Fibroblast of skin of scalp (primary cell): ENCODE measurements around the gene KIF21B.
A peak's percentile ranks its signal among the peaks of the same experiment; 100 is the strongest.

Experiments
- DNase-seq: peaks from one replicate; pipeline ENCODE4 v3.0.0-alpha.2; 2013

KIF21B gene

DNA sequence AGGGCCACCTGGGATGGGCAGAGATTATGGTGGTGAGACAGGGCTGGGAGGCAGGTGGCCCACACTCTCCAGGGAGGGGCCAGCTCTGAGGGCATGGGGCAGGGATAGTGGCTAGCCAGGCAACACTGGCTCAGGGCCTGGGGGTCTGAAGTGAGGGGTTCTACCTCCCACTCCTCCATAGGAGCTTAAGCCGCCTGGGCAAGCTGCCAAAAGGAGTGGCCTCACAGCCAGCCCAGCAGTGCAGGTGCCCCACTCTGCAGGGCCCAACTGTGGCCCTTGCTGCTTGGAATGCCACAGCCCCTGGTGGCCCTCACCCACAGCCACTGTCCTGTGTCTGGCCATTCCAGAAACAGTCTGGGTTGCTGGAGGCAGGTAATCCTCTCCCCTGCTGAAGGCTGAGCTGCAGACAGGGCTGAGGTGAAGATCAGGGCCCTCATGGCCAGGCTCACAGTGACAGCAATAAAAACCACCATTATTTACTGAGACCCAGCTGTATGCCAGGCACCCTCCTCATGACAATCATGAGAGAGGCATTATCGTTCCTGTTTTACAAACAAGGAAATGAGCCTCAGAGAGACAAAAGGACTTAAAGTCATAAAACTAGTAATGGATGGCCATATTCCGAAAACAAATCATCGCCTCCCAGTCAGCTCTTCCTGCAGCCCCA is 31.0 kb downstream of the KIF21B start:
- no peak for DNase-seq

DNA sequence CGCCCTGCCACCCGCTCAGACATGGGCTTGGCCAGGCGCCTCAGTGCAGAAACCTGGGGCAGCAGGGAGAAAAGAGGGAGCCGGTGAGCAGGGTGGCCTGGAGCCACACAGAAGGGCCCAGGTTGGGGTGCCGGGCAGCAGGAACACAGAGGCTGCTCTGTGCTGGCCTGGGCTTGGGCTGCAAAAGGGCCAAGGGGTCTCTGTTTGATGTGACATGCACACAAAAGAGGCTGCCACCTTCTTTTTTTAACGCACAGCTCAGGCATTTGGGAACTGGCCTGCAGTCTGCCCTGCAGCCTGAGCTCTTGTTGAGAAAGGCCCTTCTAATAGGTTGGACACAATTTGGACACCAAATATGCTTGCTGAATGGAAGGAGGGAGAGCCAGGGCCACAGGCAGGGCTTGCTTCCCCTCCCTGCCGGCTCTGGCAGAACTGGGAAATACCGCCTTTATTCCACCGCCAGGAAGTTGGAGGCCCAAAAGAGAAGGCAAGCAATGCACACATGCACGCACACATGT is 32.4 kb downstream of the KIF21B start:
- no peak for DNase-seq

DNA sequence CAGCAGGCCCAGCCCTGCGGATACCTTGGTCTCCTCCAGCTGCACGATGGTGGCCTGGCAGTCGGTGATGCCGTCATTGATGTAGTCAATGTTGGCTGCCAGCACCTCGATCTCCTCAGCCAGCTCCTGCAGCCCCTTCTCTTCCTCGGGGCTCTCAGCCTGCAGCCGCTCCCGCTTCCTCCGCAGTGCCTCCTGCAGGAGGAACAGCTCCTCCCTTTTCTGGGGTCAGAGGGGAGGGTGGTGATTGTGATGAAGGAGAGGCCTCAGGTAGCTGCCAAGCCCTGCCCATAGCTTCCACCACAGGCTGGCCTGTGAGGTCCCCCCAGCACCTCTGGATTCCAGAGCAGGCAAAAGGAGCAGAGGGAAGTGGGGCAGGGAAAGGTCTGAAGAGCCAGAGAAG is 33.4 kb downstream of the KIF21B start:
- no peak for DNase-seq

DNA sequence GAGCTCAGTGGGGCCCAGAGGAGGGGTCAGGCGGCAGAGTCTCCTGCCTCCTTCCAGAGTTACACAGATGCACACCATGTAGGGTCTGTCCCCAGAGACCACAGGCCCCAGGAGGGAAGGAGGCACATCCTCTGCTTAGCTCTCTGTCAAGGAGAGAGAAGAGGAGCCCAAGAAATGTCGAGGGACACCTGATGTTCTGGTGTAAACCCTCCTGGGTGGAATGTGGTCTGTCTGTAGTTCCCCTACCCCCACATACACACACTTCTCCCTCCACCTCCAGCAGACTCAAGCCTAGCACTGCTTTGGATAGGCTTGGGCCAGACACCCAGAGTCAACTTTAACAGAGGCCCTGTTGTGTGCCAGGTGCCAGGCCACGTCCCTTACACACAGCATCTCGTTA is 34.2 kb downstream of the KIF21B start:
- DNase-seq: no peak

DNA sequence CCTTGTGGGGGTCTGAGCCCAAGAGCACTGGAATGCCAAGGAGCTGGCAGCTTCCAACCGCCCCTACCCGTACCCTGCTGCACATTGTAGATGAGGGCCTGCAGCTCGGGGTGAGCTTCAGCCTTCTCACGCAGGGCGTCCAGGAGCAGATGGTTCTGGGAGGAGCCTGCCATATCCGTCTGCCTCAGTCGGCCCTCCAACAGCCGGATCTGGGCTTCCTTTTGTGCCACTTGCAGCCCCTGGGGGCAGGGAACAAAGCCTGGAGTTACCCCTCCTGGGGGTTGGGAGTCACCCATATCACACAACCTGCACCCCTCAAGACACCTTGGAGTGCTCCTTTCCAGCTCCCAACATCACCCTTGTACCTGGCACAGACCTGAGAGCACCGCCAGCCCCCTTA is 34.8 kb downstream of the KIF21B start:
- no peak for DNase-seq

DNA sequence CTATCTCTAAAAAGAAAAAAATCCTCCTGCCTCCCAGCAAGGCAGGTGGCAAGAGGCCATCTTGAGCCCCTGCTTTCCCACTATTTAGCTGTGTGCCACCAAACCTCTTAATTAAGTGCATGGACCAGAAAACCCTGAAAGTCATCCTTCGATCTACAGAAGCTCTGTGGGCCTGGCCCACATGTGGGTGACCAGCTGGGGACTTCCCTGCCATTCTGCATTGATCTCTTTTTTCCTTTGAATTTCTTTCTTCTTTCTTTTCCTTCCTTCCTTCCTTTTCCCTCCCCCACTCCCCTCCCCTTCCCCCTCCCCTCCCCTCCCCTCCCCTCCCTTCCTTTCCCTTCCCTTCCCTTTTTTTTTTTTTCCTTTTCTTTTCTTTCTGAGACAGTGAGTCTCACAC is 38.0 kb downstream of the KIF21B start:
- no peak for DNase-seq

DNA sequence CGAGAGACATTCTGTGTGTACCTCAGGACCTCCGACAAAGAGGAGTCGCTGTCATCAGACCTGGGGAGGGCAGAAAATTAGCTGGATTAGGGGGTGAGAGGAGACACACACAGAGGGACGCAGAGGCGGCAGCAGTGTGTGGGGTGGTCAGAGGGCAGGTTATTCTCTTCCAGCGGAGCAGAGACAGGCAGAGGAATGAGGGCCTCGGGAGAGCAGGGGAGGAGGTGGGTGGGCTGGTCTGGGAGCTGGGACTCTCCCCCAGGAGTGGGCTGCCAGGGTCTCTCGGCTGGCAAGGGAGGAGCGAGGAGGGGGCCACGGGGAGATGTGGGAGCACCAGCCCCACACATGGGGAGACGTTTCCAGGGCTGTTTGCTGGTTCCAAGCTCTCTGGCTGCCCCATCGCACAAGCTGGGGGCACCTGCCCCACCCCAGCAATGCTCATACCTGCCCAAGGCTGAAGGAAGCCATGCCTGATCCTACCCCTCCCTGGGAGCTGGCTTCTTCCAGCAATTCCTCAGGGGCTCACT is 40.4 kb downstream of the KIF21B start:
- no peak for DNase-seq

DNA sequence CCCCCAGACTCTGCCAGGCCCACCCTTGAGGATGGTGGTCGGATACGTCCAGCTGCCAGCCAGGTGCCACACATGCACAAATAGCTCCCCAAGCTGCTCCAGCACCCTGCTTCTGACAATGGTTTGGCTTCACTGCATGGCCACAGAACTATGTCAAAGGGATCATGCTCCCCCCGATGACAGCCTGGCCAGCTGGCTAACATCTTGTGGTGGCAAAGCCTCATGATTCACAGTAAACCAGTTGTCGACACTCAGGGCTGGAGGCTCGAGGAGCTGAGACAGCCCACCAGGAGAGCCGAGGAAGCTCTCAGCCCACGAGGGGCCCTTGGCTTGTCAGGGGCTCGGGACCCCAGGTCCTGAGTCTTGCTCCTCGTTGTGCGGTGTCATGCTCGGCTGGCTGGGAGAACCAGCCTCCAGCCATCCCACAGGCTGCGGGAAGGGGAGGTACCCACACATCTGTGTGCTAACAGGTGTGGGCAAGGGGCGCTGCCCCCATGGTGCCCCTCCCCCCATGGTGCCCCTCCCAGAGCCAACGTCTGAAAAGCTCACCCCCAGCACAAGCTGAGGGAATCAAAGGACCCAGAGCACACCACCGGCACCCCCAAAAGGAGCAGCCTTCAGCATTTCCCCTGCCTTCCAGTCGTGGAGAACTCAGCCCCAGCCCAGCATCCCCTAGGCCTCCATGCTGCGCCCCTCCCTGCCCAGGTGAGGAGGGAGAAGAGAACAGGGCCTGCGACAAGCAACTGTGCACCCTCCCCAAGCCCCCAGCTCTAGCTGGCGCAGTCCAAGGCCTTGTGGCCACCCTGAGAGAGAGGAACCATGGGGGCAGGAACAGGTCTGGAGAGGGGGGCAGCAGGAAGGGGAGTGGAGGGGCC is 41.2 kb downstream of the KIF21B start:
- peak; percentile 65 for DNase-seq

DNA sequence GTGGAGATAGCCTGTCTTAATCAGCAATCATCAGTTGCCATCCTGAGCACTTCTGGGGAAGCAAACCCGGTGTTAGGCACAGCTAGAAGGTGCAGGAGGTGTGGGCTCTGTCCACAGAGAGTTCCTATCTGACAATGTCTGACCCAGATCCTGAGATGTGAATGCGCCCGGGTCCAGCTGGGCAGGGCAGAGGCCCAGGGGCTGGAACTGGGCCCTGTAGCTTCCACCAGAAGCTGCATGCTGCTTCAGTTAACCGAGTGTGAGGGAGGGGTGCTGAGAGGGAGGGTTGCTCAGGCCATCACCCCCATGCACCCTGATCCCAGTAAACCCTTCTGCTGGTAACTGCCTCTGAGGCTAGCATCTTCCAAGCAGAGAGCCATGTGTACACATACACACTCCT is 42.2 kb downstream of the KIF21B start:
- no peak for DNase-seq

DNA sequence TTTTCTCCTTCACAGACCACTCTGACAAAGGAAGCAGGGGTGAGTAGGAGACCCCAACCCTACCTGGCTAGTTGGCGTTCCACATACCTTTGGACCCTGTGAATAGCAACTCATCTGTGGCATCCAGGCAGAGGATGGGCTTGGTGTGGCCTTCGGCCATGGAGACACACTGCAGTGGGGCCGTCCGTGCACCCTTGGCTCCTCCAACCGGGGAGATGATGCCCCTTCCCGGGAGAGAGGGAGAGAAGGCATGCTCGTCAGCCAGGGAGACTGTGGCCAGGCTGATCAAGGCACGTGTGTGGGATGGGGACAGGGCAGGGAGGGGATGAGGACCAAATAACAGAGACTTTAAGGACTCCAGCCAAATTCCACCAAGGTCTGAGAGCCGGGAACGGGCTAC is 42.6 kb downstream of the KIF21B start:
- no peak for DNase-seq

DNA sequence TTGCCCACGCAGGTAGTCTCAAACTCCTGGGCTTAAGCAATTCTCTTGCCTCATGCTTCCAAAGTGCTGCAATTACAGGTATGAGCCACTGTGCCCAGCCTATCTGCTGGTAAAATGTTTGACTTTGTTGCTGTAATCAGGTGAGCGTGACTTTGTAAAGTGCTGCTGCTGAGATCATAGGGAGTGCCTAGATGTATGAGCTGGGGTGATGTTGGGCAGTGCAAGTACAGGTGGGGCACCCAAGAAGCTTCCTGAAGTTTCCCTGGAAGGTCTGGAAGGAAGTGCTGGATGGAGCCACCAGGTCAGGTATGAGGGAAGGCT is 43.1 kb downstream of the KIF21B start:
- DNase-seq: no peak

DNA sequence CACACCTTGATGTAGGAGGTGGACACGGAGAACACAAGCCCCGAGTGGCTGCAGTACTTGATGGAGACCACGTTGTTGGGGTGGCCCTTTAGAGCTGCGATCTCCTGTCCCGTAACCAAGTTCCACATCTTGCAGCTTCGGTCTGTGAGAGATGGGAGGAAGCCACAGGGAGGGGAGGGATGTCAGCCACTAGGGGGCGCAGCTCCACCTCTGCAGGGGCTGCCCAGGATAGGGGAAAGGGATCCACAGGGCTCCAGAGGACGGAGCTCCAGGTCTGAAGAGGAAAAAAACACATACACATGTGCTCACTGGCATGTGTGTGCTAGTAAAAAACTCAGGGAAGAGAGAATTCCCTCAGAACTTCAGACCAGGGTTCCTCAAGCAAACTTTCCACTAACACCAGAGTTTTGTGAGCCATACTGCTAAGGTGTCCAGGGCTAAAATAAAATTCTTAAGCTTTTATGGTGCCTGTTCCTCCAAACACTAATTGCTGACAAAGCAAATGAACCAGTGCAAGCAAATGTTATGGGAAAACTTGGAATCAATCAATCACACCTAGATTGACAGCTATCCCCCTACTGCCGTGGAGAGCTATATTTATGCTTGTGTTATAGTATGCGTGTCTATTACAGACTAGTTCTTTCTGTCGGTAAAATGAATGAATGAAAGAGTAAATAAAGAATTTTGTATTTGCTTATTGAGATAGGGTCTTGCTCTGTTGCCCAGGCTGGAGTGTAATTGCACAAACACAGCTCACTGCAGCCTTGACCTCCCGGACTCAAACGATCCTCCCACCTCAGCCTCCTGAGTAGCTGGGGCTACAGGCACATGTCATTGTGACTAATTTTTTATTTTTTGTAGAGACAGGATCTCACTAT is 43.7 kb downstream of the KIF21B start:
- peak; percentile 14 for DNase-seq

DNA sequence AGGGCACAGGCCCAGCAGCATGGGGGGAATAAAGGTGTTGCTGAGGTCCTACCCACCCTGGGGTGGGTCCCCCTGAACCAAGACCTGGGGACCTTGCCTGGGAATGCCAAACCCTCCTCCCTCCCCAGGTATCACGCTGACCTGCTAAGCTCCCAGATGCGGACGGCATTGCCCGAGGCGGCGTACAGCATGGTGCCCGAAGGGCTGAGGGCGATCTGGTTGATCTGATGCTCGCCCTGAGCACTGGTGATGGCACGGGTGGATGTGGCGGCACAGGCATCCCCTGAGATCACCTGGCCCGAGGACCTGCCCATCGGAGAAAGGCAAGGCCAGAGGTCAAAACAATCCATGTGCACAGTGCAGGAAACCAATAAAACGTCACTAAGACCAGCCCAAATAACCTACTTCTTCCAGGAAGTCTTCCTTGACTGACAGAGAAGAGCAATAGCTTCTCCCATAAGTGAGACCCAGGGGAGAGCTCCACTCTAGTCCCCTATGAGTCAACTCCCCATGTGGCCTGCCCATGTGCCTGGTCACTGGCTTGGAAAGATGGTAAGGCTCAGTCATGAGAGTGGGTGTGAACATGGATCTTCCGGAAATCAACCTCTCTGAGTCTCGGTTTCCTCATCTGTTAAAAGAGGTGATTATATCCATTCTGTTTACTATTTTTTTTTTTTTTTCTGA is 46.3 kb downstream of the KIF21B start:
- no peak for DNase-seq

DNA sequence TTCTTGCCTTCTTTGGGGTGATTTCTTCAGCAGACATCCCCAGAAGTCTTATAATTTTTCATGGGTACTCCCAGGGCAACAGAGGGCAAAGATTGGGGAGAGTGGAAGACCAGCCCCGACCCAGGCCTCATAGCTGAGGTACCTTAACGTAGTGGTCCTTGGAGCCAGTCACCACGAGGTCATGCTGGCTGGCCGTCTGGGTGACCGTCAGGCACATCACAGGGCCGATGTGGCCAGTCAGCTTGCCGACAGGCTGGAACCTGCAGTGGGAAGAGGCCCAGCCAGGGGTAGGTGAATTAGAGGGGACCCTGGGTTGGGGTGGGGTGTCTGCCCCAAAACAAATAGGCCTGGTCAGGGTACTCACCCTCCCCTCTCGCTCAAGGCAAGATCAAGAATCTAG is 46.9 kb downstream of the KIF21B start:
- DNase-seq: no peak

DNA sequence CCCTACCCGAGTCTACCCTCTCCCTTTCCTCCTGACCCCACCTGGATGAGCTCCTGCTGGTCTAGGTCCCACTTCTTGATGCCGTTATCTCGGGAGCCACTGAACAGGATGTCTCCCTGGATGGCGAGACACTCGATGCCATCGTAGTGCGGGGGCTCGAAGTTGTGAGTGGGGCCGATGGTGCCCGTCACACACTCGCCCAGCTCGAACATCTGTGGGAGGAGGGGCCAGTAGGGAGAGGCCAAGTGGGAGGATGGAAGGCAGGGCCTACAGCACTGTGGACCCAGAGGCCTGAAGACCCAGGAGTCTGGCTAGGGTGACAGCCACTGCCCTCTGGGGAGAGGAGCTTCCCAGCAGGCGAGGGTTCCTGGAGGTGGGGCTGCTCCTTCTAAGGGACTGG is 48.1 kb downstream of the KIF21B start:
- DNase-seq: no peak

DNA sequence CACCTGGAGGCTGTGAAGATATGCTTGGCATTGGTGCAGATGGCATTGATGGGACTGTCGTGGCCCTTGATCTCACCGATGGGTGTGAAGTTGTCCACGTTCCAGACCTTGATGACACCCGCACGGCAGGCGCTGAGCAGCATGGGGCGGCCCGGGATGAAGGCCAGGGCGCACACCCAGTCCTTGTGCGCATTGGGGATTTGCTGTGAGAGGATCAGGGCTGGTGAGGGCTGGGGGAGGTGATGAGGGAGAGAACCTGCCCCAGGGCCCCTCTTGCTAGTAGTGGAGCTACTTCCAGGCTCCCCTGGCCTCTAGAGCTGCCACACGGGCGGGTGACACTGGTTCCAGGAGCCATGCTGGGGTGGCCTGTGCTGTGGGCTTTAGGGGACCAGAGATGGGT is 48.8 kb downstream of the KIF21B start:
- no peak for DNase-seq

DNA sequence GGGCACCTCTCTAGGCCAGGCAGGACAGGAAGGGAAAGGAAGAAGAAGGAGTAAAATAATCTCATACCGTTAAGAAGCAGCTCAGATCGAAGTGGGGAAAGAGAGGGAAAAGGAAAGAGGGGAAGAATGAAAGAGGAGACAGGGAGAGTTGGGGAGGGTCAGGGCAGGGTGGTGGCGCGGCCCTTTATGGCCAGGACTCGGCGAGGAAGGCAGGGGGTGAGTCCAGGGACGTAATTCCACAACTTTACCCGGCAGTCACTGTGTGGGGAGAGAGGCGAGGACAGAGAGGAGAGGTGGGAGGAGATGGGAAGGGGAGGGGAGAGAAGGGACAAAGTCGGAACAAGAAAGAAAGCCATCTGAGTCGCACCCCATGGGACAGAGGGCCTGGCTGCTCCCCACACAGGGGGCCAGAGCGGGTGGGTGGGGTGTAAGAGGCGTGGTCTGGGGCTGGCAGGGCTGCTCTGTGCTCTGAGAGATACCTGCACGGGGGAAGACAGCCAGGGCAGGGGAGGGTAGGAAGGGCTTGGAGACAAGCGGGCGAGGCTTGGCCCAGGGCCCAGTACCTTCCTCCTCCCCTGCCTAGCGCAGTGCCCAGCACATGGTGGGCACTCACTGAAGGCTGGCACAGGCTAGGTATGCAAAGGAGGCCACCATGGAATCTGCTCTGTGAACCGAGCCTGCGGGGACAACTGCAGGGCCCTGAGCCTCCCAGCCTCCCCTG is 49.4 kb downstream of the KIF21B start:
- no peak for DNase-seq

DNA sequence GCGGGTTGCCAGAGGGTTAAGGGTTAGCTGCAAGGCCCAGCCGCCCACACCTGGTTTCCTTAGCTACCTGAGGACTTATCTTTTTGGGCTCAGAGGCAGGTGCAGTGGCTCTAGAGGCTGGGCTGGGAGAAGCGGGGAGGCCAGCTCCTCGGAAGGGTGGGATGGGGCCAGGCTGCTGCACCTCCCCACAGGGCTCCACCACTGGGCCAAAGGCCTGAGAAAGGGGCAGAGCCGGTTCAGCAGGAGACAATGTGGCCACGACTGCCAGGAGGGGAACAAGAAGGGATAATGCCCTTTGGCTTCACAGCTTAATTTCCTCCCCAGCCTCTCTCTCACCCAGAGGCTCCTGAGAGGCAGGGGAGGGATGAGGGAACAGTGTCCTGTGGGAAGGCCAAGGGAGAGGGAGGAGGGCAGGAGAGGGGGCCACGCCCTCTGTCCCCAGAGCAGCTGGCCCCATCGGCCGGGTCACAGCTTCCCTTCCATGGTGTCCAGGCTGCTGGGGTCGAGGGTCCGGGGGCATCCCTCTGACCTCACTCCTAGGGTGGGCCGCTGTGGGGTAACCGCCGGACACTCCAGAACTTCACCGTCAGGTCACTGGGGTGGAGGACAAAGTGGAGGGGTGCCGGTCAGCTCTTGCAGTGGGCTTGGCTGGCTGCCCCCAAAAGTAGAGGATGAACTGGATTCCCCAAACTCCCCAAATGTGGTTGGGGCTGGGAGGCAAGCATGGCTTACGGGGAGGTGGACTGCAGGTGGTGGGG is 50.4 kb downstream of the KIF21B start:
- DNase-seq: no peak

DNA sequence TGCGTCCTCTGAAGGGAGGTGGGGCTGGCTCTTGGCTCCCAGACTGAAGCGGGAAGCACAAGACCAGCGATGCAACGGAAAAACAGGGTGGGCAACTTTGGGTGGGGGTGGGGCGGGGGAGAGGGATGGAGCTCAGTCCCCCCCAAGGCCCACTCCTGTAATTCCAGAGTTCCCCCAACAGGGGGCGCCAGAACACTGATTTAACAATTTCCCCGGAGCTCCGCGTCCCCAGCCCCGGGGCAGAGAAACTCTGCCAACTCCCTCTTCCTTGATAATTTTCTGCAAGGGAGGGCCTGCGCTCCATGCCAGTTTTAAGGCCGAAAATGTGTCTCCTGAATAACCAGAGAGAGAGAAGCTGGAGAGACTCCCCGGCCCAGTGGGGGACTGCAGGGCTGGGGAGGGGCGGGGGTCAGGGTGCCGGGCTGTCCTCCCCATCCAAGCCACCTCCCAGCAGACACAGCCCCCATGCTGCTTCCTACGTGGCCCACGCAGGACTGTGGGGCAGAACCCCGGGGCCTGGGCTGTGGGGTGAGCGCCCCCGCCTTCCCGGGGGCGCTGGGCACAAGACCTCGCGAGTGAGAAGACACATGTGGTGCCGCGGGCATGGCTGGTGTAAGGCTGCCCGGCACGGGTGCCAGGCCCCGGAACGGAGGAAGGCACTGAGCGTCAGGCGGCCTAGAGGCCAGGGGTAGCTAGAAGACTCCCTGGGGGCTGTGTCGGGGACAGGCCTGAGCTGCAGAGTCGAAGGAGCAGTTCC is 51.4 kb downstream of the KIF21B start:
- DNase-seq: peak; percentile 74

DNA sequence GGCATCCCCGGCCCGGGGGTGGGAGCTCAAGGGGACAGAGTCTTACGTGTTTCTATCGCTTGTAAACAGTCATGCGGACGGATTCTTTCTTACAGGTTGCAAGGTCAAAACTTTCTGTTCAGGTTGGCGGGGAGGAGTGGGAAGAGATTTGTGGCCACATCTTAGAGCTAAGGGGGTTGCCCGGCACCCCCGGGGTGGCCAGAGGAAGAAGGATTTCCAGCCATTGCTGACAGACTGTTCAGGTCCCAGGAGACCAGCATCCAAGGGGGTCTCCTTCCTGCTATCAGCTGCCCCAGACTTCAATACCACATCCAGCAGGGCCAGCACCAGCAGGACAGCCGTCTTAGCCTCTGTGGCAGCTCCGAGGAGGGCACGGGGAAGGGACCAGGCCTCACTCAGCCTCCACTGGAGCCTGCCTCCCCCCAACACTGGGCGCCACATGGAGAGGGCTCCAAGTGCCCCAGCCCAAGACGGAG is 52.0 kb downstream of the KIF21B start:
- DNase-seq: no peak
